PC-3 (cell line): ENCODE measurements around the gene RAB12.

Source experiments
- CTCF ChIP-seq: fragments of 300-600 bp; sonication (generic); conservative IDR thresholded peaks from 2 replicates; pipeline ENCODE4 v1.5.1; 2017; ENCODE audit warnings: antibody characterized with exemption, low read depth, mild to moderate bottlenecking, low read length
- EZH2 ChIP-seq: fragments of 300-600 bp; sonication (generic); IDR thresholded peaks from one replicate; pipeline ENCODE4 v1.6.1; 2017; ENCODE audit warnings: antibody characterized with exemption, mild to moderate bottlenecking, low read length; ENCODE audit not compliant: unreplicated experiment
- EZH2phosphoT487 ChIP-seq: fragments of 300-600 bp; sonication (generic); IDR thresholded peaks from 2 replicates; pipeline ENCODE4 v1.6.1; 2018; ENCODE audit warnings: mild to moderate bottlenecking, antibody characterized with exemption, low read length, borderline replicate concordance

GRCh38 chr18:8627107-8627472 lies 17.9 kb downstream of the RAB12 start:
- TF ChIP-seq CTCF, result no peak
- no peak for TF ChIP-seq EZH2phosphoT487
- no peak for TF ChIP-seq EZH2
